ENCODE results near the gene NEK2.

GRCh38 chr1:211687462-211688215, 12.2 kb upstream of the NEK2 start:
- TF ChIP-seq CTCF (IDR thresholded peaks at IDR 0.05) = no peak
- no peak for TF ChIP-seq POLR2A (IDR thresholded peaks at IDR 0.05)

Data from uterus (tissue), 2 donors.